OCI-LY7 (cell line): ENCODE measurements around the gene FUCA1.
"Not testable (repeated sequence)": the region's sequence is repeated elsewhere in the genome, so short reads cannot be mapped to it uniquely, and the experiment has no call there.

Source experiments
- CTCF ChIP-seq: fragments of 200-600 bp; sonication (generic); conservative IDR thresholded peaks from 2 replicates; pipeline ENCODE4 v1.5.1; 2014; ENCODE audit warnings: mild to moderate bottlenecking, antibody characterized with exemption, low read length, moderate library complexity, mixed read lengths
- EZH2phosphoT487 ChIP-seq: fragments of 200-600 bp; sonication (generic); IDR thresholded peaks from 2 replicates; pipeline ENCODE4 v1.6.1; 2018; ENCODE audit warnings: low read depth, borderline replicate concordance, mild to moderate bottlenecking, mixed run types, antibody characterized with exemption, low read length, moderate library complexity, mixed read lengths

DNA sequence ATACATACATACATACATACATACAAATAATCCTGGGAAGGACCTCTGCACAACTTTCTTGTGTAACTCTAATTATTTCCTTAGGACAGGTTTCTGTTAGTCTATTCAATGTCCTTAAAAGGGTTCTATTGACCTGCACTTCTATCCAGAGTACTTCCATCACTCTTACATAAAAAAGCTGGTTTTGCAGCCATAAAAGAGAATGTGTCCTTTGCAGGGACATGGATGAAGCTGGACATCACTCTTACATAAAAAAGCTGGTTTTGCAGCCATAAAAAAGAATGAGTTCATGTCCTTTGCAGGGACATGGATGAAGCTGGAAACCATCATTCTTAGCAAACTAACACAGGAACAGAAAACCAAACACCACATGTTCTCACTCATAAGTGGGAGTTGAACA is 16.7 kb downstream of the FUCA1 start:
- not testable (repeated sequence) for TF ChIP-seq CTCF, EZH2phosphoT487
